GM18873 (cell line): Measurements from ENCODE around the gene KIAA0513.
"Not testable (repeated sequence)": the region's sequence is repeated elsewhere in the genome, so short reads cannot be mapped to it uniquely, and the experiment has no call there.

Source experiments
- ATAC-seq: cut with Tn5 transposase; IDR thresholded peaks from one replicate; pipeline ENCODE4 v1.9.1; 2021; ENCODE audit warnings: mild to moderate bottlenecking, moderate library complexity, moderate number of reproducible peaks; ENCODE audit not compliant: unreplicated experiment, low FRiP score

The KIAA0513 gene

DNA sequence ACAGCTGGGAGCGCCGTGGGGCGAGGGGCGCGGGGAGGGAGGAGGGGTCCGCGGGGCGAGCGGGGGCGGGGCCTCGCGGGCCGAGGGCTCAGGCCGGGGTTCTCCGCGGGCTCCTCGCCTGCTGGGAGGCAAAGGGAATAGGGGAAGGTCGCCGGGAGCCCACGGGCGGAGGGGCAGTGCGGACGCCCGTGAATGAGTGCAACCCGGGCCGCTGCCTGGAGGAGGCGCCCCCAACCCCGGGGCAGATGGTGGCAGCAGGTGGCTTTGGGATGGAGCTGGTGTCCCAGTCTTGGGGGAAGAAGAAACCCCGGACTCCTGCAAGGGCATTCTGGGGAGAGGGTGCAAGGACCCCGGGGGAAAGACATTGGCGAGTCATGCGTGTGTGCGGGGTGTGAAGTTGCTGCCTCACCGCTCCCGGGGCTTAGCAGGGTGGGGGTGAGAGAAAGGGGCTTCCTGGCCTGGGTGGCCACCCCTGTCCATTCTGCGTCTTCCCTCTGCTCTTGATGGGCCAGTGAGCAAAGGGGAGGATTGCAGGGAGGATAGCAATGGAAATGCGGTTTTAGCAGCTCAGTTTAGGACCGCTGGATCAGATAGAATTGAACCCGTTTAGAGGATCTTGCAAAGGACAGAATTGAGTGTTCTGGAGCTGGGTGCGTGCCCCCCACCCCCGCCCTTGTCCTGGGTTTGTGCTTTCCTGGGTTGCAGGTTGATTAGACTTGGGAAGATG is 526 bp downstream of the KIAA0513 start:
- ATAC-seq: peak; percentile 10

- ATAC-seq: no peak
Measured at GRCh38 chr16:85028685-85029407, 1.3 kb downstream of the KIAA0513 start.

DNA sequence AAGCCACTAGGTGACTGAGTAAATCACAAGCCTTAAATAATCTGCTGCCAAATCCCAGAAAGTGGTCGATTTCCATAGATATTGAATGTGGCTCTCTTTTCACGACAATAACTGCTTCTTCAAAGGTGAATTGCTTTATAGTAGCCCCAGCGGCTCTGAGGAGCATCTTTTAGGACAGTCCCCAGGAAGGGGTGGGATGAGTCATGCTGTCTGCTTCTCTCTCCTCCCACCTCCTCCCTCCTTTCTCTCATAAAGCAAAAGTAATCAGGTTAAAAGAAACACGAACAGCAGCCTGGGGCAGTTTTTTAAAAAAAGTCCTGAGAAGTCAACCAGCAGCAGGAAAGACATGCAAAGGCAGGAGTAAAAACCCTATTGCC is 1.8 kb downstream of the KIAA0513 start:
- ATAC-seq: no peak

DNA sequence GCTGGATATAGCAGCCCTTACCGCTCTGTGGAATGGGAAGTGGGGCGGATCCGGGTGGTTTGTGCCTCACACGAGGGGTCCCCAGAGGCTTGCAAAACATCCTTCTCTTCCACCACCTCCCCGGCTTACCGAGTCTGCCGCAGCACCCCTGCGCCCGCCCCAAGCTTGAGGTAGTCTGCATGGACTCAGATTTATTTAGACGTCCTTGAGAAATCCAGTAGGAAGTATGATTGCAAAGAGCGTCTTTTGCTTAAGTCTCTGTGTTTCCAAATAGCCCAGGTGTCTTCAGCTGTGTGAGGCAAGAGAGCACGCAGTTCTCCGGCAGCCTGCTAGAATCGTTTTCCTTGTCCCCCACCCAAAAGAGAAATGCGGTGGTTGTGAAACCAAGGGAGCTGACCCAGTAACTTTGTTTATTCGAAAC is 2.4 kb downstream of the KIAA0513 start:
- ATAC-seq: no peak

DNA sequence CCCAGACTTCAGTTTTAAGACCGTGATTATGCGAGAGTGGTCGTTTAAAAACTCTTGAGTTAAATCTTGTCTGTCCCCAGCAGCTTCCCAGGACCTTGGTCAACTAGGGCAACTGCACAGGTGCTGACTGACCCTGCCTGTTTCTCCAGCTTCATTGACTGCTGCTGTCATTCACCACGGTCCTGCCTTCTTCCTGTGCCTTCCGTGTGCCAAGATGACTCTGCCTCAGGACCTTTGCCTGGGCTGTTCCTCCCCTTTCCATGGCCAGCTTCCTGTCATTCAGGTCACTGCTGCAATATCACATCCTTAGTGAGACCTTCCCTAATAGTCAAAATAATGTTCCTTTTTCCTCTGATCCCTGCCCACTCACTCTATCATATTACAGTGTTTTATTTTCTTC is 3.9 kb downstream of the KIAA0513 start:
- no peak for ATAC-seq

DNA sequence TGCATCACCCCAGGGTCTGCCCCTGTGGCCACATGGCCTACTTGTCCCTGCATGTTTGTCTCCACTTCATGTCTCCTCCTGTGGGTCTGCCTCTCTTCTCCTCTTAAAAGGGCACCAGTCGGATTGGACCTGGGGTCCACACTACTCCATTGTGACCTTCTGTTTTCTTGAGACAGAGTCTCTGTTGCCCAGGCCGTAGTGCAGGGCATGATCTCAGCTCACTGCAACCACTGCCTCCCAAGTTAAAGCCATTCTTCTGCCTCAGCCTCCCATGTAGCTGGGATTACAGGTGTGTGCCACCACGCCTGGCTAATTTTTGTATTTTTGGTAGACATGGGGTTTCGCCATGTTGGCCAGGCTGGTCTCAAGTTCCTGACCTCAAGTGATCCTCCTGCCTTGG is 4.6 kb downstream of the KIAA0513 start:
- not testable (repeated sequence) for ATAC-seq

- ATAC-seq: no peak
Measured at GRCh38 chr16:85033171-85033570, 5.6 kb downstream of the KIAA0513 start.

DNA sequence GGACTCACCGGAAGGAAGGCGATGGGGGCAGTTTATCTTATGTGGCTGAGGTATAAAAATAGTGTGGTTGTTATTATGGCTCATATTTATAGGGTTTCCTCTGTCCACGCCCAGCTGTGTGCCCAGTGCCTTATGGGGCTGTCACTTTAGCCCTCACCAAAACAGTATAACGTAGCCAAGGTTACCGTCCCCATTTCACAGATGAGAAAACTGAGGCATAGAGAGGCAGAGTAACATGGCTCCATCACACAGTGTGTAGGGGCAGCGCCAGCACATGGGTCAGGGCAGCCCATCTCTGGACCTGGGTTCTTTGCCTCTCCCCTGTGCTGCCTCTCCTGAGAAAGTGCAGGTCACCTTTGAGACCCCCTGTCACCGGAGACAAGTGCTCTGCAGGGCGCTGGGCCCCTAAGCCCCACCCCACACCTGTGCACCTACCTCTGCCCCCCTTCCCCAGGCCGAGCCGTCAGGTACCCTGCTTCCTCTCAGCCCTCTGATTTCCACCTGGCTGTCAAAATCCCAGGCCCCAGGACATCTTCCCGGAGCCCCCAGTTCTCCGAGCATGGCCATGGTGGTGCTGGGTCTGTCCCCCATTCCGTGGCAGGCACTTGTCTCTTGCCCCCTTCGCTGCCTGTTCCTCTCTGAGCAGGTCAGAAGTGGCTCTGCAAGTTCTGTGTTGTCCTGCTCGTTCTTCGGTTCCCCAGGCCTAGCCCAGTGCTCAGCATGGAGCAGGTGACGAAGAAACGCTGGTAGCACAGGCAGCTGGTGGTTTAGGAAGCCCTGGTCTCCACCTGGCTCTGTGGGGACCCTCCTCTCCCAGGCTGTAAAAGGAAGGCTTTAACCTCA is 7.2 kb downstream of the KIAA0513 start:
- no peak for ATAC-seq

DNA sequence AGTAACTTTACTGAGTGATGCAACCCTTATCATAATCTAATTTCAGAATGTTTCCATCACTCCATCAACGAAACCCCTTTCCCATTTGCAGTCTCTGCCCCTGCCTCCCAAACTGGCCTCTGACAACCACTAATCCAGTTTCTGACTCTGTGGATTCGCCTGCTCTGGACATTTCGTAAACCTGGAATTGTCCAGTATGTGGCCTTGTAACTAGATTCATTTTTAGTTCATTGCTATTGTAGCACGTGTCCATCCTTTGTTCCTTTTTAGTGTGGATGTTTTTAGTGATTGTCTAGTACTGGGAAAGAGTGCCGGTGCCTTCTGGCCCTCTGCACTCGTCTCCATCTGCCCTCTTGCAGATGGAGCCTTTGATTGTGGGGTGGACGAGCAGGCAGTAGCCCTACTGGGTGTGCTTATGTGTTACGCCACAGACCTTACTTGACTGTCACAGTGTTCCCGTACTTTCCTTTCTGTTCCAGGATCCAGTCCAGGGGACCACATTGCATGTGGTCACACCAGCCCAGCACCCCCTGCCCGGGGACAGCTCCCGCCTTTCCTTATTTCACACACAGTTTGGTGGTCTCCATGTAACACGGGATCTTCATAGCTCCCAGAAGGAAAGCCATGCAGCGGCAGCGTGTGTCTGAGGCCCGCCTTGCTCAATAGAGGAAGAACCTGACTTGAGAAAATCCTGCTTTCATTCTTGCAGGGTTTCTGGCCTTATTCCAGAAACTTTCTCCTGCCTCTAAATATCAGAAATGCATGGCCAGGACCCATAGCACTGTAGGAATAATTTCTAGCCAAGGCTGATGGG is 8.8 kb downstream of the KIAA0513 start:
- ATAC-seq: no peak

GRCh38 chr16:85037050-85037410 is 9.4 kb downstream of the KIAA0513 start:
- ATAC-seq: no peak

- no peak for ATAC-seq
Measured at GRCh38 chr16:85037721-85038120, 10.1 kb downstream of the KIAA0513 start.

- no peak for ATAC-seq
Measured at GRCh38 chr16:85040685-85041084, 13.1 kb downstream of the KIAA0513 start.

DNA sequence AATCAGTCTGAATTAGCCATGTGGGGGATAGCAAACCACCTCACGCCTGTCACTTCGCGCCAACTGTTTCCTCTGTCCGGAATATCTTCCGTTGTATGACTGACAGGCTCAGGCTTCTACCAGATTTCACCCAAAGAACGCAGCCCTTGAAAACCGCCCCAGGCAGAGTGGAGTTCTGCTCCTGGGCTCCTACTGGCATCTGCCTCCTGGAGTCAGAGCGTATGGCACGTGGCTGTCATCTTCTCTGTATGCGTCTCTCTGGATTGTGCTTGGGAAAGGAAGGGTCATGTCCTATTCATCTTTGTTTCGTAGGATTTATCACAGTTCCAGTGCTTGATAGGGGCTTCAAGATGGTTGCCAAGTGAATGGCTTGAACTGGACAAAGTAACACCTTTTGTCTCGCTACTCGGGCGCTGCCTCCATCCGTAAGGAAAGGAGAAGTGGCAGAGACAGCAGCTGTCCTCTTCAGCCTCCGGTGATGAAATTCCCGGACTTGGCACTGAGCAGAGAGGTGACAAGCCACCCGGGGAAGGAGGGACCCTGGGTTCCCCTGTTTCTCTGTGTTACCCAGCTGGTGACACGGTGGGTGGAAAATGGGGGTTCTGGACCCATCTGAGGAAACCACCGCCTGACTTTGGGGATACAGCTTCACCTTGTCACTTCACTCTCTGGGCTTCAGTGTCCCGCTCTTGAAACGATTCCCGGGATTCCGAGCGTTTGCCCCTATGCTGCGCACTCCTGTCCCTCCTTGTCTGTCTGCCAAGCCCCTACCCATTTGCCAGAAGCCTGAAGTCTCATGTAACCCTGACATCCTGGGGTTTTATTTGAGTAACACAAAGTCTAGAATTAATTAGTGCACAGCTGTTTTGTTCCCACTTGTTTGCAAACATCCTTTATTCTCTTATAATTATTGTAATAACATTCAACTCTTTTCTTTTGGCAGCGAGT is 13.9 kb downstream of the KIAA0513 start:
- ATAC-seq: no peak

GRCh38 chr16:85042167-85042526 is 14.6 kb downstream of the KIAA0513 start:
- no peak for ATAC-seq

GRCh38 chr16:85042606-85043005 is 15.0 kb downstream of the KIAA0513 start:
- ATAC-seq: no peak

DNA sequence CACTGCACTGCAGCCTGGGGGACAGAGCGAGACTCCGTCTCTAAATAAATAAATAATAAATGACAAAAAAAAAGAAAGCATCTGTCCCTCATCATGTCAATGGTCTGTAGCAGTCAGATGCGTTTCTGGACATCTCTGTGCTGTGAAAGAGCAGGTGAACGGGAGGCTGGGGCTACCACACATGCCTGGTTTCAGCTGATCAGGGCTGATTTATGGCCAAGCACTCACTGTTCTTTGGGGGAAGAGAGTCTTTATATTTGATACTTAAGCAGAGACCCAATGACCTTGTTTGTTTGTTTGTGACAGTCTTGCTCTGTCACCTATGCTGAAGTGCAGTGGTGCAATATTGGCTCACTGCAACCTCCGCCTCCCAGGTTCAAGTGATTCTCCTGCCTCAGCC is 17.5 kb downstream of the KIAA0513 start:
- no peak for ATAC-seq

DNA sequence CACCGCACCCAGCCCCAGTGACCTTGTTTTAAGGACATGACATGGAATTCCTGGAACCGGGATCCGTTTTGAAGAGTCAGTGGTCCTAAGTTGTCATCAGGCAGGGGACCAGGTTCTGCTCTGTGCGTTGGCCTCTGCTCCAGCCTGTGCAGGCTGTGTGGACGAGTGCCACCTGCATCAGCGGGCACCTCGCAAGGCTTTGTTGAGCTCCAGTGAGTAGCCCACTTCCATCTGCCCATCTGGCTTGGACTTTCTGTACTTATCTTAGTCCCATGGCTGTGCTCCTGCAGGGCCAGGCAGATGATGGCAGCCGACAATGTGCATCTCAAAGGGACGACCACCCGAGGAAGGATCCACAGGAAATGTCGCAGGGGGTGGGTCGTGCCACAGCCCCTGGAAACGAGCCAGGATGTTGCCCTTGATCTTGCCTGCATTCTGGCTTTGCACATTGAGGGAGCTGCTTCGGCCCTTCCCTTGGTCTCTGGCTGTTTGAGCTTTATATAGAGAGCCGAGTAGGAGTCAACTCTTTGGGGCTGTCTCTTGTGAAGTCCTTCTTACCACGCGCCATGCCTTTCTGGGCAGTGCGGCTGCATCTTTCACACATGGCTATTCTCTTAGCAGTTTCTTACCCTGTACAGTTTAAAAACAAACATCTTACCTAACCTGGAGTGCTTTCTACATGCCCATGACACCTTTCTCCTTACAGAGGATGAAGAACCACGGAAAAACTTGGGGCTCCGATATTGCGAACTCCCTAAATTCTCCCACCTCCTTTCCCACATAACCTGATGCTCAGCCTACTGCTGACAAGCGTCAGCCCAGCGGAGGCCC is 18.3 kb downstream of the KIAA0513 start:
- no peak for ATAC-seq

- ATAC-seq: no peak
Measured at GRCh38 chr16:85046472-85046916, 18.9 kb downstream of the KIAA0513 start.
